HG02884 (cell line): ENCODE data around the gene OR51T1.
"Not testable (repeated sequence)": the region's sequence is repeated elsewhere in the genome, so short reads cannot be mapped to it uniquely, and the experiment has no call there.

Experiments used
- ATAC-seq: cut with Tn5 transposase; IDR thresholded peaks from one replicate; pipeline ENCODE4 v1.9.1; 2021; ENCODE audit warnings: mild to moderate bottlenecking, moderate library complexity; ENCODE audit not compliant: unreplicated experiment

The OR51T1 gene

GRCh38 chr11:4881860-4882500 lies at the start of gene OR51T1:
Gene OR51T1, plus strand, starts transcription at chr11:4881900. Its CDS starts 0 bp downstream, at chr11:4881900.
- no peak for ATAC-seq

- ATAC-seq: no peak
Measured at GRCh38 chr11:4839851-4840549, 41.7 kb upstream of the OR51T1 start.

- no peak for ATAC-seq
Measured at GRCh38 chr11:4848908-4849532, 32.7 kb upstream of the OR51T1 start, which contains the start of gene OR51S1. Gene OR51S1, minus strand, starts transcription at chr11:4849208. Its CDS starts 0 bp downstream, at chr11:4849208.

- ATAC-seq: no peak
Measured at GRCh38 chr11:4851033-4851432, 30.7 kb upstream of the OR51T1 start.

- not testable (repeated sequence) for ATAC-seq
Measured at GRCh38 chr11:4854286-4854685, 27.4 kb upstream of the OR51T1 start.

GRCh38 chr11:4862447-4863236 lies 19.1 kb upstream of the OR51T1 start:
- no peak for ATAC-seq

GRCh38 chr11:4863876-4864275 lies 17.8 kb upstream of the OR51T1 start:
- ATAC-seq: no peak

- no peak for ATAC-seq
Measured at GRCh38 chr11:4865855-4866254, 15.8 kb upstream of the OR51T1 start.

GRCh38 chr11:4881188-4881587 lies 512 bp upstream of the OR51T1 start:
- ATAC-seq: no peak

GRCh38 chr11:4882543-4882942 lies 843 bp downstream of the OR51T1 start:
- ATAC-seq: no peak

GRCh38 chr11:4884361-4884760 lies 2.7 kb downstream of the OR51T1 start:
- ATAC-seq: no peak

GRCh38 chr11:4886186-4886585 lies 4.5 kb downstream of the OR51T1 start:
- no peak for ATAC-seq

- ATAC-seq: no peak
Measured at GRCh38 chr11:4887591-4887990, 5.9 kb downstream of the OR51T1 start.

GRCh38 chr11:4890279-4890678 lies 8.6 kb downstream of the OR51T1 start:
- ATAC-seq: no peak

- no peak for ATAC-seq
Measured at GRCh38 chr11:4891996-4892640, 10.4 kb downstream of the OR51T1 start.

- no peak for ATAC-seq
Measured at GRCh38 chr11:4903484-4903883, 21.8 kb downstream of the OR51T1 start, which contains the start of gene OR51A7. Gene OR51A7, plus strand, starts transcription at chr11:4903783. Its CDS starts 3,587 bp downstream, at chr11:4907370.

- ATAC-seq: no peak
Measured at GRCh38 chr11:4916581-4916980, 34.9 kb downstream of the OR51T1 start.

GRCh38 chr11:4919250-4919649 lies 37.5 kb downstream of the OR51T1 start, which contains the start of gene OR51G2:
Gene OR51G2, minus strand, starts transcription at chr11:4919350. Its CDS starts 3,687 bp downstream, at chr11:4915663.
- no peak for ATAC-seq

- ATAC-seq: no peak
Measured at GRCh38 chr11:4921796-4922195, 40.1 kb downstream of the OR51T1 start.

GRCh38 chr11:4922304-4922703 lies 40.6 kb downstream of the OR51T1 start:
- no peak for ATAC-seq
